Brain microvascular endothelial cell (primary cell): ENCODE results near the gene SLC15A1.
"Not testable (repeated sequence)": the region's sequence is repeated elsewhere in the genome, so short reads cannot be mapped to it uniquely, and the experiment has no call there.

Experiments
- DNase-seq: peaks from one replicate; pipeline ENCODE4 v3.0.0-alpha.2; 2020
- H3K27ac ChIP-seq: fragments of 250-450 bp; sonication (Bioruptor Pico); 2 replicates; pipeline ENCODE4 v1.5.1; 2020; ENCODE audit warnings: mild to moderate bottlenecking, moderate library complexity
- H3K27me3 ChIP-seq: fragments of 250-450 bp; sonication (Bioruptor Pico); replicated peaks from 2 replicates; pipeline ENCODE4 v1.5.1; 2020; ENCODE audit warnings: mild to moderate bottlenecking
- H3K36me3 ChIP-seq: fragments of 250-450 bp; sonication (Bioruptor Pico); replicated peaks from 2 replicates; pipeline ENCODE4 v1.5.1; 2020; ENCODE audit warnings: mild to moderate bottlenecking
- H3K4me3 ChIP-seq: 2 replicates; pipeline ENCODE4 v1.5.1; 2011; ENCODE audit warnings: low read depth, mild to moderate bottlenecking, control low read depth, low read length, moderate library complexity
- in situ Hi-C: cut with HindIII; loops from 2 replicates; pipeline ENCODE4 v1.10.0; 2017; ENCODE audit warnings: low sequenced_read_pairs, low pct_ligation_motif_present
- TF ChIP-seq, protein P1 (sequence below): IDR thresholded peaks from 2 replicates; pipeline ENCODE4 v1.5.1; 2011; ENCODE audit warnings: low read depth, mild to moderate bottlenecking, moderate library complexity, low read length, control low read depth, inconsistent platforms; ENCODE audit errors: missing control alignments

The SLC15A1 gene

GRCh38 chr13:98643479-98643878 lies 109.0 kb downstream of the SLC15A1 start:
- no peak overlapping the region for H3K27ac ChIP-seq
- no peak overlapping the region for H3K4me3 ChIP-seq
- no peak for DNase-seq
- no peaks in the 10 kb centered on the region for H3K27me3 ChIP-seq
- TF ChIP-seq, protein P1, sequence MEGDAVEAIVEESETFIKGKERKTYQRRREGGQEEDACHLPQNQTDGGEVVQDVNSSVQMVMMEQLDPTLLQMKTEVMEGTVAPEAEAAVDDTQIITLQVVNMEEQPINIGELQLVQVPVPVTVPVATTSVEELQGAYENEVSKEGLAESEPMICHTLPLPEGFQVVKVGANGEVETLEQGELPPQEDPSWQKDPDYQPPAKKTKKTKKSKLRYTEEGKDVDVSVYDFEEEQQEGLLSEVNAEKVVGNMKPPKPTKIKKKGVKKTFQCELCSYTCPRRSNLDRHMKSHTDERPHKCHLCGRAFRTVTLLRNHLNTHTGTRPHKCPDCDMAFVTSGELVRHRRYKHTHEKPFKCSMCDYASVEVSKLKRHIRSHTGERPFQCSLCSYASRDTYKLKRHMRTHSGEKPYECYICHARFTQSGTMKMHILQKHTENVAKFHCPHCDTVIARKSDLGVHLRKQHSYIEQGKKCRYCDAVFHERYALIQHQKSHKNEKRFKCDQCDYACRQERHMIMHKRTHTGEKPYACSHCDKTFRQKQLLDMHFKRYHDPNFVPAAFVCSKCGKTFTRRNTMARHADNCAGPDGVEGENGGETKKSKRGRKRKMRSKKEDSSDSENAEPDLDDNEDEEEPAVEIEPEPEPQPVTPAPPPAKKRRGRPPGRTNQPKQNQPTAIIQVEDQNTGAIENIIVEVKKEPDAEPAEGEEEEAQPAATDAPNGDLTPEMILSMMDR = no peak
- in situ Hi-C loops = no loop called here
- H3K36me3 ChIP-seq = no peaks in the 10 kb centered on the region

GRCh38 chr13:98641075-98641474 lies 111.4 kb downstream of the SLC15A1 start:
- in situ Hi-C loops = no loop called here
- no peaks in the 10 kb centered on the region for H3K27me3 ChIP-seq
- TF ChIP-seq, protein P1 = no peak
- no peaks in the 10 kb centered on the region for H3K36me3 ChIP-seq
- no peak overlapping the region for H3K4me3 ChIP-seq
- no peak for DNase-seq
- no peak overlapping the region for H3K27ac ChIP-seq

GRCh38 chr13:98639785-98640184 lies 112.7 kb downstream of the SLC15A1 start:
- H3K36me3 ChIP-seq, H3K4me3 ChIP-seq, DNase-seq, H3K27me3 ChIP-seq, in situ Hi-C loops, H3K27ac ChIP-seq: not testable (repeated sequence)

GRCh38 chr13:98638352-98638751 lies 114.1 kb downstream of the SLC15A1 start:
- in situ Hi-C loops, H3K27me3 ChIP-seq, H3K36me3 ChIP-seq, H3K27ac ChIP-seq, H3K4me3 ChIP-seq, DNase-seq: not testable (repeated sequence)
